ENCODE data around the gene RAD54L2.
"Not testable (repeated sequence)": the region's sequence is repeated elsewhere in the genome, so short reads cannot be mapped to it uniquely, and the experiment has no call there.

Gene RAD54L2

DNA sequence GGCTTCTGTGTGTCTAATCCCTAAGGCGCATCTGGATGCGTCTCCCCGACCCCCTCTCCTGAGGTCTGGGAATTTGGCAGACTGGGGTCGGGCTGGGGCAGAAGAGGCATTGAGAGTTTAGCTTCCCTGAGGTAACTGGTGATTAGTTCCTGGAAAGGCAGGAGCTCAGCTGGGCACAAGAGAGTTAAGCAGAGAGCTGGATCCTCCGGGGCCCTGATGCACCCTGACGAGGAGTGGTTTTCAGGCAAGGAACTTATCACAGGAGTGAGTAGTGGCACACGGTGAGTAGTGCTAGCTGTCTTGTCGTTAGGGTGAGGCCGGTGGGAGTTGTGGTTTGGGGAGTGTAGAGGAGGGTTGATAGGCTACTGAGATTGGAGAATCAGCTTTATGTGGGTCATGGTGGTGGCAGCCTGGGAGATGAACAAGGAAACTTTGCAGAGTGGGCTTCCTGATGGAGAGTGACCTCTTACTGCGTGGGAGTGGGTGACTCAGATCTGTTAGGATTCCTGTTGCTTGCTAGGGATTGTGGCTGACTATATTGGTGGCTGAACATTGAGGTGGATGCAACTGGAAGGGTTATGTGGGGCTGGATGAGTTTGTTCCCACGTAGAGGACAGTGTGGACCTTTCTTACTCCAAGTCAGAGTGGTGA, 897 bp downstream of the RAD54L2 start:
- peak; percentile 62 for DNase-seq
- in situ Hi-C loops (cut with MboI; ENCODE audit: low pct_unique_long_range_greater_than_20kb, low sequenced_read_pairs), result no loop called here

DNA sequence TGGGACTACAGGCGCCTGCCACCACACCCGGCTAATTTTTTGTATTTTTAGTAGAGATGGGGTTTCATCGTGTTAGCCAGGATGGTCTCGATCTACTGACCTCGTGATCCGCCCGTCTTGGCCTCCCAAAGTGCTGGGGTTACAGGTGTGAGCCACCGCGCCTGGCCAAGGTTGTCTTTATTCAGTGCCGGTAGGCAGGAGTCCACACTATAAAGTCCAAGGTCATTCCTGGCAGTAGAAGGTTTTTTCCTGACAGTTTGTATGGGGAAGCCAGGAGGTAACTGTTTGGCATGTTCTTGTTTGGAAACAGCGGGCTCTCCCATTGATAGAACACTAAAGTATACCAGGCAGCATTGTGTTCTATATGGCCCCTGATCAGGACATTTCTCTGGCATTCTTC, 4.1 kb downstream of the RAD54L2 start:
- DNase-seq; in situ Hi-C loops (cut with MboI; ENCODE audit: low pct_unique_long_range_greater_than_20kb, low sequenced_read_pairs): not testable (repeated sequence)

DNA sequence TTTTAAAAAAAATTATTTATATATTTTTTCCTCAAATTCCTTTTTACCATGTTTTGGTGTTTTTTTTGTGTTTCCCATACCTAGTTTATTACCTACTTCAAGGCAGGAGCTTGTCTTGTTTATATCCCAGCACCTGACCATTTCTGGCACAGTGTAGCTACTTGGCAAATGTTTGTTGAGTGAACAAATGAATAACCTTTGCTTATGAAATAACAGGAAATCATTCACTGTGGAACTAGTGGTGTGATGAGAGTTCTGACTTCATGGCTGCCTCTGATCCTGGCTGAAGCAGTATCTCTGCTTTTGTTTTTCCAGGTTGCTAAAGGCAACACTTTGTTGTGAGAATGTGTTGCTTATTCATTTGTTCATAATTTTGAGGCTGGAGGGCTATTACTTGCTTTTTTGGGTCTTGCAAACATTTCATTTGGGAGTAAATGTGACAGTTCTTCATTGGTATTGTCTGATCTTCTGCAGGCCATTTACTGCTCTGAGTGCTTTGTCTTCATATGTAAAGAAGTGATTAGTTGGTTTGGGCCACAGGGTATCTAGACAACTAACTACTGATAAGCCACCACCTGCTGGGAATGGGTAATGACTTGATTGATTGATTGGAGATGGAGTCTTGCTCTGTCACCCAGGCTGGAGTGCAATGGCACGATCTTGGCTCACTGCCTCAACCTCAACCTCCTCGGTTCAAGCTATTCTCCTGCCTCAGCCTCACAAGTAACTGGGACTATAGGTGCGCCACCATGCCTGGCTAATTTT, 5.7 kb downstream of the RAD54L2 start:
- in situ Hi-C loops (cut with MboI; ENCODE audit: low pct_unique_long_range_greater_than_20kb, low sequenced_read_pairs), result no loop called here
- DNase-seq, result no peak

DNA sequence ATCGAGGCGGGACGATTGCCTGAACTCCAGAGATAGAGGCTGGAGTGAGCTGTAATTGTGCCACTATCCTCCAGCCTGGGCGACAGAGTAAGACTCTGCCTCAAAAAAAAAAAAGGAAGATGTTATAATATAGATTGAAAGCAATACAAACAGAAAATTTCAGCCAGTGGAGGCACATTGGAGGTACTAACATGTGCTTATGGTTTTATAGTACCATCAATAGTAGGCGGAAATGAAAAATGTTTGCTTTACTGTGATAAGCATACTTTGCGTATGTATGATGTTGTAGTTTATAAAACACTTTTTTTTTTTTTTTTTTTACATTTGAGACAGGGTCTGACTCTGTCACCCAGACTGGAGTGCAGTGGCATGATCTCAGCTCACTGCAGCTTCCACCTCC, 8.8 kb downstream of the RAD54L2 start:
- in situ Hi-C loops (cut with MboI; ENCODE audit: low pct_unique_long_range_greater_than_20kb, low sequenced_read_pairs), result no loop called here

DNA sequence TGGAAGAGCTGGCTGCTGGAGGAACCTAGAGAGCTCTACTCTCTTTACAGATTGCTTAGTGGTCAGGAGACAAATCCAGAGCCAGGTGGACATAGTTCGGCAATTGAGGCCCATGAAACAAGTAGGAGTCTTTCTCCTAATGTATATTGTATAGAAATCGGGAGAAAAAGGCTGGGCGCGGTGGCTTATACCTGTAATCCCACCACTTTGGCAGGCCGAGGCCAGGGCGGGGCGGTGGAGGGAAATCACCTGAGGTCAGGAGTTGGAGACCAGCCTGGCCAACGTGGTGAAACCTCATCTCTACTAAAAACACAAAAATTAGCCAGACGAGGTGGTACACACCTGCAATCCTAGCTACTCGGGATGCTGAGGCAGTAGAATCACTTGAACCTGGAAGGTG, 10.8 kb downstream of the RAD54L2 start:
- no peak for DNase-seq

More for the DNA sequence above, 8.8 kb downstream of the RAD54L2 start:
- DNase-seq, result no peak

DNA sequence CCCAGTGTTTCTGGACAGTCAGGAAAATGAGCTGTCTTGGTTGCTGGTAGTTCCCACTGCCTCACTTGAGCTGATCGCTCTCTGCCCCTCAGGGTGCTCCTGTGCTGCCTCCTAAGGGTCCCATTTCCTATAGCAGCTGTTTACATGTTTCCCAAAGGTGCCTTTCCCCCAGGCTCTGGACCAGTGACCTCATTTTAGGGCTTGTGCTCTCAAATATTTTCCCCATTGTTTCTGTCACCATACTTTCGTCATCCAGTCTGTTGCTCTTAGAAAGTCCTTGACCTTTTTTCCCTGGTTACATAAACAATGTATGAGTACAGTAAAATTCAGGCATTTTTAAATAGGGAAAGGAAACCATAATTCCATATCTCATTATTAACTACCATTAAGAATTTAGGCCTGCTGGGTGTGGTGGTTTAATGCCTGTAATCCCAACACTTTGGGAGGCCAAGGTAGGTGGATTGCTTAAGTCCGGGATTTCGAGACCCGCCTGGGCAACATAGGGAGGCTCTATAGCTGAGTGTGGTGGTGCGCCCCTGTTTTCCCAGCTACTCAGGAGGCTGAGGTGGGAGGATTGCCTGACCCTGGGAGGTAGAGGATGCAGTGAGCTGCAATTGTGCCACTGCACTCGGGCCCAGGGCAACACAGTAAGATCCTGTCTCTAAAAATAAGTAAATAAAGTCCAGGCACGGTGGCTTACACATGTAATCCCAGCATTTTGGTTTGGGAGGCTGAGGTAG, 11.7 kb downstream of the RAD54L2 start:
- no peak for DNase-seq
- in situ Hi-C loops (cut with MboI; ENCODE audit: low pct_unique_long_range_greater_than_20kb, low sequenced_read_pairs), result no loop called here

More for the DNA sequence above, 10.8 kb downstream of the RAD54L2 start:
- in situ Hi-C loops (cut with MboI; ENCODE audit: low pct_unique_long_range_greater_than_20kb, low sequenced_read_pairs), result no loop called here

DNA sequence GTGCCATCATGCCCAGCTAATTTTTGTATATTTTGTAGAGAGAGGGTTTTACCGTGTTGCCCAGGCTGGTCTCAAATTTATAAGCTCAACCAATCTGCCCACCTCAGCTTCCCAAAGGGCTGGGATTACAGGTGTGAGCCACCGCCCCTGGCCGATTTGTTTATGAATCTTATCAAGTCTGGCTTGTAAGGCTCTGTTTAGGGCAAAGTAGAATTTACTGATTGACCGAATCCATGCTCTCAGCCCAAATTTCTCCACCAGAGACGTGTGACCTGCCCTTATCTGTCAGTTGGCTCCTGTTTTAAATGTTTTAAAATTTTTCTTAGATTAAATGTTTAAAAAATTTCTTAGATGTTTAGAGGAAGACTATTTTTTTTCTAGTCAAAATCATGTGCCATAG, 19.5 kb downstream of the RAD54L2 start:
- in situ Hi-C loops (cut with MboI; ENCODE audit: low pct_unique_long_range_greater_than_20kb, low sequenced_read_pairs), result no loop called here
- no peak for DNase-seq

DNA sequence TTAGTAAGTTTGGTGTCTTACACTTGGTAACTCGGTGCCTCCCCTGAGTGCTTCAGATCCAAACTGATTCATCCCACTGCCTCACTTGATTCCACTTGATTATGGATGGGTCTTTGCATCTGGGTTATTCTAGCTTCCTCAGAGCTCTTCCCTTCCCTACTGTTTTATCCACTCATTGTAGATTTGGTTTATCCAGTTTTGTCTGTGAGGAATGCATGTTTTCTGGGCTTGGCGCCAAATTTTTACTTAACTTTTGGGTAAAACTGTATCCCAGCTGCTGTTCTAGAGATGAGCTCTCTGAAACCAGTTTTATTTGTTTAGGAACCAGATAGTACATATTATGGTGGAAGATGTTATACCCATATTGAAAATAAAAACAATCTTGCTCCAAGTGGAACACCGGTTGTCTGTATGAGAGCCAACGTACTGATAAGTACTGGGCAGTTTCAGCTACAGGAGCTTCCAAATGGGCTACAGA, 20.9 kb downstream of the RAD54L2 start:
- in situ Hi-C loops (cut with MboI; ENCODE audit: low pct_unique_long_range_greater_than_20kb, low sequenced_read_pairs), result no loop called here
- DNase-seq, result no peak

DNA sequence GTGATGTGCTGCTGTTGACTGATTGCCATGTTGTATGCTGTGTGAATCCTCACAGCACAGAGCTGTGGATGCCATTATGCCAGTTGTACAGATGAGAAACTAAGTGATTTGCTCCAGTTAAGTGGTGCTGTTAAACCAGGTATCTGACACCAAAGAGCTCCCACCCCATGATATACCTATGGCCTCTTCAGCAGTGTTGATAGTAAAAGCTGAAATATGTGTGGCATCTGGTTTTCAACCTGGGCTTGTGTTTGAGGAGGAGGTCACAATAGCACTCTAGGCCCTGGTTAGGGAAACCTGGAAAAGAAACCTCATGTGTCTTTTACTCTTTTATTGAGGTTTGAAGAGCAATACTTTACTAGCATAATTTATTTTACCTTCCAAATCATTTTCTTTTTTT, 21.4 kb downstream of the RAD54L2 start:
- no peak for DNase-seq
- in situ Hi-C loops (cut with MboI; ENCODE audit: low pct_unique_long_range_greater_than_20kb, low sequenced_read_pairs), result no loop called here

DNA sequence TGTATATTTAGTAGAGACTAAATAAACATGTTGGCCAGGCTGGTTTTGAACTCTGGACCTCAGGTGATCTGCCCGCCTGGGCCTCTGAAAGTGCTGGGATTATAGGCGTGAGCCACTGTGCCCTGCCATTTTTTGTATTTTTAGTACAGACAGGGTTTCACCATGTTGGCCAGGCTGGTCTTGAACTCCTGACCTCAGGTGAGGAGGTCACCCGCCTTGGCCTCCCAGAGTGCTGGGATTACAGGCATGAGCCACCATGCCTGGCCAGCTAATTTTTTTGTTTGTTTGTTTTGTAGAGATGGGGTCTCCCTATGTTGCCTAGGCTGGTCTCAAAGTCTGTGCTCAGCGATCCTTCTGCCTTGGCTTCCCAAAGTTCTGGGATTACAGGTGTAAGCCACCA, 23.9 kb downstream of the RAD54L2 start:
- DNase-seq; in situ Hi-C loops (cut with MboI; ENCODE audit: low pct_unique_long_range_greater_than_20kb, low sequenced_read_pairs): not testable (repeated sequence)

DNA sequence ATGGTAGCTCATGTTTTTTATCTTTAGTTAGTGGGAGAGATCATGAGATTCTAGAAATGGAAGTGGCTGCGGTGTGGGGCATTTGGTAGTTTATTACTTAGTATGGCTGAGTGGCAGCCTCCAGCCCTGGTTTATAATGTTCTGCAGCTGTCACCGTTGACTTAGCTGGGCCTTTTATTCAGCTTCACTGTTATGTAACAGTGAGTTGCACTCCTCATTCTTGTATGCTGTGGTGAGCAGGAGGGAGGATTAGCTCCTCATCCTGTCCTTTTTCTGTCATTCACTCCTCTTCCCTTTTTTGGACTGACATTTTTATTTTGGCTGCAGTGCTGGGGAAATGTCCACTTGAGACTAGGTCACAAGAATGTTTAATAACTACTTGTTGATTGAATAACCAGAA, 29.5 kb downstream of the RAD54L2 start:
- peak; percentile 85 for DNase-seq
- in situ Hi-C loops (cut with MboI; ENCODE audit: low pct_unique_long_range_greater_than_20kb, low sequenced_read_pairs), result no loop called here

DNA sequence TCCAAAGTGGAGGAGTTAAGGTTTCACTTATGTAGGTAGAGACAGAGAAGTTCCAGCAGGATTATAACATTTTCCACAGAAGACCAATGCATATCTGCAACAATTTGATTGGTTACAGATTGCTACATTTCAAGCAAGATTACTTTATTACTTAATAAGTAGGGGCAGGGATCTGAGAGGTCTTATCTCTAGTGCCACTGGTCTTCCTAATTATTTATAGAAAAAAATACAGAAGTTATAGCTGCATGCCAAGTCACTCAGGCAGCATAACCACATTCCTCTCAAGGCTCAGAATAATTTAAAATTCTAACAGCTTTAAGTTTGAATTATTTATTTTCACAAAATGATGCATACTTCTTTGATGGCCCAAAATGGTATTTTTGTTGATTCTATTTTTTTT, 30.5 kb downstream of the RAD54L2 start:
- in situ Hi-C loops (cut with MboI; ENCODE audit: low pct_unique_long_range_greater_than_20kb, low sequenced_read_pairs), result no loop called here
- peak; percentile 20 for DNase-seq

DNA sequence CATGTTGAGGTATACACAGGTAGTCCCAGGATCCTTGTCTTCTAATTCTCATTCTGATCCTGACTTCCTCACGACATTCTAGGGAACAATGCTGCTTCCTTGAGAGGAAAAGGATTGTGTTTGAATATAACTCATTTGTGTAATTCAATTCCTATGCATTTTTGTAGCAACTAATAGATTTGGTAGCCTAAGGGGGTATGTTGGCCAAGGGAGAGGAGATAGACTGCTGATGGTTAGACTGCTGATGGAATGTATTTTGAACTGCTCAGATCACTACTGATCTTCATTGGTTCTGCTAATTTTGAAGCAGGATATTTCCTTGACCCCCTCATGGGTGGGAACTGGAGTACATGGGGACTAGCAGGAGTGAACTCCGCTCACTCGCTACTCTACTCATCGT, 39.7 kb downstream of the RAD54L2 start:
- in situ Hi-C loops (cut with MboI; ENCODE audit: low pct_unique_long_range_greater_than_20kb, low sequenced_read_pairs), result no loop called here
- DNase-seq, result no peak

DNA sequence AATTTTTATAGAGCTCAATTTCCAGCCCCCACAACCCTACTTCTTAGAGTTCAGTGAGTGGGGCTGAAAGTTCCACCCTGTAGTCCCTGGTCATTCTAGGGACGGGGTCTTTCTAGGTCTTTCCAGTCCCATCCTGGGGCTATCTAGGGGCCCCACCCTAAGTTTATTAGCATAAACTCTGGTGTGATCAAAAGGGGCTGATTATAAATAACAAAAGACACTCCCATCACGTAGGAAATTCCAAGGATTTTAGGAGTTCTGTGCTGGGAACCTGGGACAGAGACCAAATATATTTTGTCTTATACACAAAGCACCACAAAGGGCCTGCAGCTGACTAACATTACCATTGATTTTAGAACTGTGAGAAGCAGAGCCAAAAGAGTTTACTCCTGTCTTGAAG, 41.9 kb downstream of the RAD54L2 start:
- DNase-seq, result no peak
- in situ Hi-C loops (cut with MboI; ENCODE audit: low pct_unique_long_range_greater_than_20kb, low sequenced_read_pairs), result no loop called here

DNA sequence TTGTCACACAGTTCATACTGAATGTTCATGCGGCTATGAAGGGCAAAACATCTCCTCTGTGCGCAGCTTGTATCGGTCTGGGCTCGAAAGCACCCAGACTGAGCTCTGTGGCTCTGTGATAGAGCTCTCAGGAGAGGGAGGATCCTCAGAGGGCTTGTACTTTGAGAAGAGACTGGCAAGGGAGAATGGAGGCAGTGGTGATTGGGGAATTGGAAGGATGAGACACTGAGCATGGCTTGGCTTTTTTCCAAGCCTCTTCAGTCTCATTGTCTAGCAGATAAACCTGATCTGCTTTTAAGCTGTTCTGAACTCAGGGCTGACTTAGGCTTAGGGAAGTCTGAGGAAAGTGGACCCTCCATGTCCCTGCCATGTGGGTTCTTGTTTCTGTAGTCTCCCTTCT, 43.0 kb downstream of the RAD54L2 start:
- in situ Hi-C loops (cut with MboI; ENCODE audit: low pct_unique_long_range_greater_than_20kb, low sequenced_read_pairs), result no loop called here
- DNase-seq, result peak; percentile 38

DNA sequence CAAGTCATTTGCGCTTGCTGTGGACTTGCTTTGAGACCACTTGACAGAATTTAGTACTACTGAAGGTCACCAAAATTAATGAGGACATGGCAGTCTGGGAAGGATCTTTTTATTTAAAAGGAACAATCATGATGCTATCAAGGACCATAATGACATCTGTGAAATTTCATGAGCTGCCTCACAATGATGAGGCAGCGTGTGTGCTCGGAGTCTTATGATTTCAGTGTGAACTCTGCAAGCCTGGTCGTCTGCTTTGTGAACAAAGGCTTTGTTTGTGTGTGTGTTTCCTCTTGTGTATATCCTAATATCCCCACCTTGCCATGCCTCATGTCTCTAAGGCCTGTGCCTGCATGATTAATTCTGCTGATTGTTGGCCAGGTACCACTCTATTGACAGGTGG, 46.7 kb downstream of the RAD54L2 start:
- DNase-seq, result no peak
- in situ Hi-C loops (cut with MboI; ENCODE audit: low pct_unique_long_range_greater_than_20kb, low sequenced_read_pairs), result no loop called here

DNA sequence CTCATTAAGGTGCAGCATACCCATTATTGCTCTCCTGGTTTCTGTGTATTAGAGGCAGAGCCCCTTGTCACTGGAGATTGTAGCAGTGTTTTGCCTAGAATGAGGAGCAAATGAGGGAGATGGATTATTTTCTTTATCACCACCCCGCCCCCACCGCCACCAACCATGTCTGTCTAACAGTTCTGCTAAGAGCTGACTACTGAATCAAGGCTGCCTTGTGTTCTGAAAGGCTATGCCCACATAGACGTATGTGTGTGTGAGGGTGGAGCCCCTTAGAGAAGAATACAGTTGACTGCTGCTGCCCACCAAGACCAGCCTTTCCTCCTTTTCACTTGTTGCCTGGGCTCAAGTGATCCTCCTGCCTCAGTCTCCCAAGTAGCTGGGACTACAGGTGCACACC, 47.4 kb downstream of the RAD54L2 start:
- in situ Hi-C loops (cut with MboI; ENCODE audit: low pct_unique_long_range_greater_than_20kb, low sequenced_read_pairs), result no loop called here

More for the DNA sequence above, 47.4 kb downstream of the RAD54L2 start:
- no peak for DNase-seq
